CMK (cell line): ENCODE results near the gene IFI27L2.

ENCODE experiments used
- DNase-seq: peaks from one replicate; pipeline ENCODE4 v3.0.0-alpha.2; 2010; ENCODE audit warnings: low read depth

IFI27L2 gene

DNA sequence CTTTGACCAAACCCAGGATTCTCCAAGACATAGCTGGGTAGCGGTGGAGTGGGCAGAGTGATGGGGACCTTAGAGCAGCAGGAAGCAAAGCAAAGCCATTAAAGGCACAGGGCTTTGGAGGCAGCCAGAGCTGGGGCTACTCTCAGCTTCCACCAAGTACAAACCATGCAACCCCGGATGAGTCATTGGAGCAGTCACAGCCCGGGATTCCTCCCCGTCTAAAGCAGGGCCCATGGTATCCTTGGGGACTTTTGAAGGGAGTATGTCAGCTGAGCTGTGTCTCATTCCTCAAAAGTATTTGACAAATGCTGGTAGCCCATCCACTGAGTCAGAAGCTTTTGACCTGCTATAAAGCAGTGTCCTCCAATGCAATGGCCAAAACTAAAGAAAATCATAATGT is 28.6 kb downstream of the IFI27L2 start:
- no peak for DNase-seq

DNA sequence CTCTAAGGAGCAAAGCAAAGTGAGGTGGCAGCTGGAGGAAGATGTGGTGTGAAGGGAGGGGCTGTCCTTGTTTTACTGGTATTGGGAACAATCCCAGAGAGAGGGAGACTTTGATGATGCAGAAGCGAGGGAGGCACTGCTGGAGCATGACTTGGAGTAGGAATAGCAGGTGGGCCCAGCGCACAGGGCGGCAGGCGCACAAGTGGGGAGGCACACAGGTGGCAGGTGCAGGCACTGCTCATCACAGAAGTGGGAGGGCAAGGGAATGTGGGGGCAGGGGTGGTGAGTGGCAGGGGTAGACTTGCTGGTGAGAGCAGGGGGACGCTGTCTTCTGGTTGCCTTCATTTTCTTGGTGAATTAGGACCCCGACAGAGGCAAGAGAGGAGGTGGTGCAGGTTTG is 30.4 kb downstream of the IFI27L2 start:
- no peak for DNase-seq

DNA sequence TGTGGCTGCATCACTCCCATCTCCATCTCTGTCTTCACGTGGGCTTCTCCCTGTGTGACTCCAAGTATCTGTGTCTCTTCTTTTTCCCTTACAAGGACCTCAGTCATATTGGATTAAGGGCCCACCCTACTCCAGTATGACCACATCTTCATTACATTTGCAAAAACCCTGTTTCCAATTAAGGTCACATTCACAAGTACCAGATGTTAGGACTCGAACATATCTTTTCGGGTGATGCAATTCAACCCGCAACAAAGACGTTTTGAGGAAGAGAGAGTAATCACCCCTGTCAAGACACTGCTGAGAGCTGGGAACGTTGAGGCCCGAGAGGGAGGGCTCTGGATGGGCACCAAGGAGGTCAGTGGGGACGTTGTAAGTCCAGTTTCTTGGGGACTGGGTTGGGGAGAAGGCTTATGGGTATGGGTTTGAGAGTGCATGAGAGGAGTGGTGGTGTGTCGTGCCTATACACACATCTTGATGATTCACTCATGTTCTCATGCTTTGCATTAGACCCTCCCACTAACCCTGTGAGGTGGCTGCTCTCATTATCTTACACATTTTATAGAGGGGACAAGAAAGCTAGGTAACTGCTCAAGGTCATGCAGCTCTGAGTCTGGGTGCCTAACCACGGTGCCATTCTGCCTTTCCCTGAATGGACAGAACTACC is 30.9 kb downstream of the IFI27L2 start:
- no peak for DNase-seq

DNA sequence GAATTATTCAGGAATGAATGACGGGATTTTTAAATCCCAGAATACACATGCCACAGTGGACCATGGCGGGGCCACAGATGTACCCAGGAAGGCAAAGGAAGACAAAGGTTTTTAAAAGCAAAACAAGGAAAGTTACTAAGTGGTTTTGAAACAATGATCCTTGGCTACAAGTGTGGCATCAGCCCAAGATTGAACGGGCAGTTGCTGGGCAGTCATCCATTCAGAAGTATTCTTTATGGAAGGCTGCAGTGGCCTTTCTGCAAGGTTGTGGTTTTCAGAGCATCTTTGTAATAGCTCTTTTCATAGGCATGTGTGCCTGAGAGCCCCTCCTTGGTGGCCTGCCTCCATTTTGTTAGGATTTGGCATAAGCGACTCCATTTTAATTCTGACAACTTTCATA is 32.3 kb downstream of the IFI27L2 start:
- no peak for DNase-seq

DNA sequence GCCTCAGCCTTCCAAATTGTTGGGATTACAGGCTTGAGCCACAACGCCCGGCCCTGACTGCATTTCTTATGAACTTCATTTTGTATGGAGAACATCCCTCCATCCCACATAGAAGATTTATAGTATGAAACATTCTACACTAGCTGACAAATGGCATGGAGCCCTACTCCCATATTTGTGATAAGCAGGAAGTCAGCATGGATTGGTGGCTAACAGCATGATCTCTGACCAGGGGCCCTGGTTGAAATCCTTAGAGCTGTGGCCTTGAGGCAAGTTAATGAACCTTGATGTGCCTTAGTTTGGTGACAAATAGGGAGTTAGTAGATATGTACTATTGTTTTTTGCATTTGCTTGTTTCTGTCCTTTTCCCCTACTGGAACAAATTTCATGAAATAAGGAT is 36.0 kb downstream of the IFI27L2 start:
- no peak for DNase-seq

DNA sequence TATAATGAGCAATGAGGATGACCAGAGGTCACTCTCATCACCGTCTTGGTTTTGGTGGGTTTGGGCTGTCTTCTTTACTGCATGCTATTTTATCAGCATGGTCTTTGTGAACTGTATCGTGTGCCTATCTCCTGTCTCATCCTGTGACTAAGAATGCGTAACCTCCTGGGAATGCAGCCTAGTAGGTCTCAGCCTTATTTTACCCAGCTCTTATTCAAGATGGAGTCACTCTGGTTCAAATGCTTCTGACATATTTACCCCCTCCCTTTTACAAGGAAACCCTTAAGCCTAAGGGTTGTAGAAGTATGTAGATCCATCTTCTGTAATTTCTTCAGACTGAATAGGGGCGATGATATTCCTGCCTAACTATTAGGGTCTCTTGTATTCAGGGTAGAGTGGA is 39.9 kb downstream of the IFI27L2 start:
- DNase-seq = no peak

DNA sequence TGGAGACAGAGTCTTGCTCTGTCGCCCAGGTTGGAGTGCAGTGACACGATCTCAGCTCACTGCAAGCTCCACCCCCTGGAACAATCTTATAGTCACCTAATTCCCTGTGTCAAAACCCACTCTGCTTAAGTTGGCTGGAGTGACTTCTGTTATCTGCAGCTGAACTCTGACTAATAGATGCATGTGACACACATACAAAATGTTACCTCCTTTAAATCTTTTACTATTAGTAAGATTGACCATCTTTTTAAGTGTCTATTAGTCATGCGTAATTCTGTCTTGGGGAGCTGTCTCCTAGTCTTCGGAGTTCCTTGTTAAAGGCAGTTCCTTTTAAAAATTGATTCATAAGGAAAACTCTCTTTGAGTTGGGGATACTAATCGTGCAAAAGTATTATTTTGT is 40.9 kb downstream of the IFI27L2 start:
- no peak for DNase-seq

DNA sequence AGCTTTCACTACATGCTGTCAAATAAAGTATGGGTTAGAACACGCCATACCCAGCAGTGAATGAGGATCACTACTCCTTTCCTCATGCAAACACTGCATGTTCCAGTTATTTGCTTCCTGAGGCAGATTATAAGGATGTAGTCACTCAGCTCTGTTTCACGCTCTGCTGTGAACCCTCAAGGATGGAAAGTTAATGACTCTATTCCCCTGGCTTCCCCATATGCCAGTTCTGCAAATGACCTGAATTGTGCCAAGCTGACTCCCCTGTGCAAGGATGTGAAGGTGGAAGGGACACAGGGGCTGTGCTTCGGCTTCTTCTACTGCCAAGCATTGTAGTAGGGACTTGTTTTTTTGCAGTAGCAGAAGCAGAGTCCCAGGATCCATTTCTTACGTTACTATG is 41.5 kb downstream of the IFI27L2 start:
- DNase-seq = no peak

DNA sequence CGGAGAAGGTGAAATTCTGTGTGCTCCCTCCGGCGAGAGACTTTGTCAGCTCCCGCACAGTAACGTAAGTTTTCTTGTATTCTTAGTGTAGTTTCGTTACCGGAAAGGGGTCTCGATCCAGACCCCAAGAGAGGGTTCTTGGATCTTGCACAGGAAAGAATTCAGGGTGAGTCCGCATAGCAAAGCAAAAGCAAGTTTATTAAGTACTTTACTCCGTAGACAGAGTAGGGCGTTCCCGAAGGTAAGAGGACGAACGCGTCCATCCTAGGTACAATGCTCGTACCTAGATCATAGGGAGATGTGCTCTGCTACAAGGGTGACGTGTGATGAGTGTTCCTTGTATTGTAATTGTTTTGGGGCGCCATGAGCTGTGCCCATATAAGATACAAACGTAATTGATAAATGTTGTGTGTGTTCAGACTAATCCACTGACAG is 48.0 kb downstream of the IFI27L2 start:
- no peak for DNase-seq

DNA sequence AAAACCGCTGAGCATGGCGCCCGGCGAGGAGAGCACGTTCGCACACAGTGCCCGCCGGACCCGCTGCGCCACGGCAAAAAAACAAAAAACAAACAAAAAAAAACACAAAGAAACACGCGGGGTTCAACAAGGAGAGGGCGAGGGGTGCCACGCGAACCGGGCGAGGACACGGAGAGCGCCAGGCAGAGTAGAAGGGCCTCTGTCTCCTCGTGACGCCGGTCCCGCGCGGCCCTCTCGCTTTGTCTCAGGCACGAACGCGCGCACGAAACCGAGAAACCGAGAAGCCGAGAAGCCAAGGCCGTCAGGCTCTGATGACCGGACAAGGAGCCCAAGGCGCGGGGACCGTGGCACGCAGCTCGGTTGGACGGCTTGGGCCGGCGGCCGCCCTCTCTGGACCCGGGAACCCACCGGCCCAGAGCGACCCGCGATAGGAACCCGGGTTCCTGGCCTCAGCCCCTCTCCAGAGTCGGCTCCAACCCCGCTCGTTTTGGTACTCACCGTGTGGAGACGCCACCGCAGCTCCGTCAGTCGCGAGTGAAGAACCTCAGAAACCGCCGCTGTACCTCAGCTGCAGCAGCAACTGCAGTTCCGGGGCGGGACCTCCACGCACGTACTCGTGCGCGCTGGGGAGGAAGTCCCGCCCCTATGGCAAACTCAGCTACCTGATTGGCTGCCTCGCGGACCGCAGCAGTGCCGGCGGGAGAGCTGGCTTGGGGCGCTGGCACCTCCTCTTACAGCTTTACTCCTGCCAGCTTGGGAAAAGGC is 48.6 kb downstream of the IFI27L2 start, which contains the start of the genes DDX24 and IFI27L1:
Gene DDX24, minus strand, starts transcription at position 582 of the 765 bp plus-strand sequence. CDS start 1,460 bp downstream, outside the sequence.
Gene IFI27L1, plus strand, starts transcription at position 690 of the 765 bp plus-strand sequence. CDS start 15,628 bp downstream, outside the sequence.
- peak; percentile 88 for DNase-seq

DNA sequence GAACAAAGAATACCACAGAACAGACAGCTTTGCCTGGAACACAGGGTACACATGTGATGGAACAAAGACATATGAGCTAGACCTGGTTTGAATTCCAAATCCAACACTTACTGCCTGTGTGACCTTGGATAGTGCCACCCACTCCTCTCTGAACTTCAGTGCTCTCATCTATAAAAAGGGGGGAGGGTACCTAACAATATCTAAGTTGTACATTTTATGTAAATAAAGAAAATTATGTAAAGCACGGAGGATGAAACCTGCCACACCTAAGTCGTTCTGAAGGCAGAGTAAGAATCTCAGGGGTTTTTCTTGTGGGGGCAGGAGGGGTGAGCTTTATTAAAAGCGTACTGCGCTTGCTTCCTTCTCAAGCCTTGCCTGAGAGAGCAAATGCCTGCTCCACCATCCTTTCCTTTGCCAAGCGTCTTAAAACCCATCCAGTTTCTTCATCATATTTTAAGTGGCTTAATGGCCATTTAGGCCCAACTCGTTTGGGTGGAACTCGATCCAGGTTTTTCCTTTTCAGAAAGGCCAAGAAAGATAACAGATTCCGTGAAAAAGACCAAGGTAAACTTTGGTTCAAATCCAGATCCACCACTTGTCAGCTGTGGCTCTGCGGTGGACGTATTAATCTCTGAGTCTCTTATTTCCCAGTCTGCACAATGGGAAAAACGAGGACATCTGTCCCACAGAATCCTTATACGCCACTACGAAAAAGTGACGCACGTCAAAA is 49.3 kb downstream of the IFI27L2 start:
- no peak for DNase-seq

DNA sequence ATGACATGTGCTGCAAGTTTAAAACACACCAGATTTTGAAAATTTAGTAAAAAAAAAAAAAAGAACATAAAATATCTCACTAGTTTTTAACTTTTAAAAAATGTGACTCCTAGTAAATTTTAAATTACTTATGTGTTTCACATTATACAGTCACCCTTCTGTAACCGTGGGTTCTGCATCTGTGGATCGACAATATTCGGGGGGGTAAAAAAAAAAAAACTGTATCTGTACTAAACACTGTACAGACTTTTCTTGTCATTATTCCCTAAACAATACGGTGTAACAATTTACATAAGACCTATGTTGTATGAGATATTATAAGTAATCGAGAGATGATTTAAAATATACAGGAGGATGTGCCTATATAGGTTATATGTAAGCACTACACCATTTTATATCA is 51.6 kb downstream of the IFI27L2 start:
- DNase-seq = no peak
